ENCODE data around the gene RPS18. TPM values are rescaled to one million over a fixed set of nuclear protein-coding genes. Genes with fewer than 3 reads are reported as not detected.

RPS18 gene
- total RNA-seq, 1 donor, result 1,877 TPM

GRCh38 chr6:33286946-33287914 is 15.4 kb downstream of the RPS18 start:
- no peak overlapping the region for H3K4me3 ChIP-seq (ENCODE audit: low read depth, low read length)
- DNase-seq (ENCODE audit: low read depth), result no peak
- TF ChIP-seq CTCF (IDR thresholded peaks at IDR 0.05; ENCODE audit: insufficient read depth, low read depth, low read length), result no peak

GRCh38 chr6:33288141-33288920 is 16.5 kb downstream of the RPS18 start:
- no peak for DNase-seq (ENCODE audit: low read depth)
- TF ChIP-seq CTCF (IDR thresholded peaks at IDR 0.05; ENCODE audit: insufficient read depth, low read depth, low read length), result no peak
- H3K4me3 ChIP-seq (ENCODE audit: low read depth, low read length), result peak overlapping the region; percentile 93

GRCh38 chr6:33288921-33289783 is 17.3 kb downstream of the RPS18 start, which contains the start of the genes PFDN6 and WDR46:
PFDN6 (plus strand) TSS chr6:33289601; CDS start chr6:33289857, 256 bp downstream.
WDR46 (minus strand) TSS chr6:33289239; CDS start chr6:33289170, 69 bp downstream.
- DNase-seq (ENCODE audit: low read depth), result peak; percentile 92
- H3K4me3 ChIP-seq (ENCODE audit: low read depth, low read length), result peak within 1 kb of the TSS; percentile 93
- TF ChIP-seq CTCF (IDR thresholded peaks at IDR 0.05; ENCODE audit: insufficient read depth, low read depth, low read length), result no peak

GRCh38 chr6:33289784-33290315 is 18.0 kb downstream of the RPS18 start:
- peak overlapping the region; percentile 93 for H3K4me3 ChIP-seq (ENCODE audit: low read depth, low read length)
- DNase-seq (ENCODE audit: low read depth), result peak; percentile 14
- TF ChIP-seq CTCF (IDR thresholded peaks at IDR 0.05; ENCODE audit: insufficient read depth, low read depth, low read length), result no peak

- no peak for TF ChIP-seq CTCF (IDR thresholded peaks at IDR 0.05; ENCODE audit: insufficient read depth, low read depth, low read length)
- no peak for DNase-seq (ENCODE audit: low read depth)
- H3K4me3 ChIP-seq (ENCODE audit: low read depth, low read length), result peak overlapping the region; percentile 93
Measured at GRCh38 chr6:33290459-33290858, 18.6 kb downstream of the RPS18 start.
